HCT116 (cell line): Measurements from ENCODE around the gene KAT6B. TPM values are rescaled to one million over a fixed set of nuclear protein-coding genes. Genes with fewer than 3 reads are reported as not detected.

ENCODE experiments used
- ATAC-seq: fragments of 200-7000 bp; cut with Tn5 transposase; 2 replicates; pipeline ENCODE4 v1.9.1; 2020; ENCODE audit warnings: mild to moderate bottlenecking, moderate library complexity
- BruUV-seq: library from RNA; stranded (reverse); fragments of 400-500 nt; replicated peaks from 2 replicates; lab custom pipeline; 2021; lab: Mats Ljungman, UMichigan
- CTCF ChIA-PET: fragments of 300-600 bp; sonication (Branson Sonifier 250); formaldehyde crosslinking; loops from one replicate; lab custom pipeline; 2021; ENCODE audit warnings: antibody characterized with exemption; lab: Charles Lee
- POLR2A ChIA-PET: fragments of 300-600, 350-600 bp; sonication (Branson Sonifier 250); formaldehyde crosslinking; loops from one replicate; lab custom pipeline; 2021; ENCODE audit warnings: antibody characterized with exemption; lab: Charles Lee
- RAD21 ChIA-PET, 2 experiments: fragments of 300-600 bp; sonication (Branson Sonifier 250); formaldehyde crosslinking; loops; one replicate each; lab custom pipeline; 2023; ENCODE audit warnings: low total read pairs in 2 of 2; ENCODE audit not compliant: uncharacterized antibody in 2 of 2, unreplicated experiment in 2 of 2, low non-redundant PET in 1 of 2; lab: Charles Lee
- DNase-seq: peaks from one replicate; pipeline ENCODE4 v3.0.0-alpha.2; 2010; ENCODE audit warnings: low read depth, low spot score
- H2AFZ ChIP-seq: fragments of 200-600 bp; shearing (Covaris generic), sonication (generic); 2 replicates; pipeline ENCODE4 v1.6.1; 2017; ENCODE audit warnings: low read depth, mixed run types, mixed read lengths, antibody characterized with exemption, low read length; ENCODE audit not compliant: poor library complexity, severe bottlenecking
- H3K27ac ChIP-seq: 2 replicates; pipeline ENCODE4 v1.5.1; 2012; ENCODE audit warnings: low read depth, low read length
- H3K27me3 ChIP-seq: fragments of 200-600 bp; sonication (generic); 2 replicates; pipeline ENCODE4 v1.6.1; 2016; ENCODE audit warnings: mixed run types, low read length, mixed read lengths; ENCODE audit not compliant: insufficient read depth
- H3K36me3 ChIP-seq, 2 experiments: fragments of 200-500 bp in 1 of 2; fragments of 200-600 bp in 1 of 2; sonication (Bioruptor generic) in 1 of 2; sonication (generic) in 1 of 2; 2 replicates each; pipeline versions ENCODE4 v1.5.1 to v1.6.1; 2014 to 2016; ENCODE audit warnings: low read length in 2 of 2, inconsistent platforms in 1 of 2, mixed read lengths in 1 of 2, mixed run types in 1 of 2; ENCODE audit not compliant: insufficient read depth in 2 of 2, control insufficient read depth in 1 of 2
- H3K4me1 ChIP-seq, 2 experiments: fragments of 200-600 bp in 1 of 2; sonication (generic) in 1 of 2; 2 replicates each; pipeline versions ENCODE4 v1.5.1 to v1.6.1; 2012 to 2017; ENCODE audit warnings: low read length in 2 of 2, inconsistent platforms in 1 of 2, mild to moderate bottlenecking in 1 of 2, mixed read lengths in 1 of 2, mixed run types in 1 of 2, moderate library complexity in 1 of 2; ENCODE audit not compliant: insufficient read depth in 2 of 2, control insufficient read depth in 1 of 2
- H3K4me2 ChIP-seq: fragments of 200-600 bp; sonication (generic); 2 replicates; pipeline ENCODE4 v1.6.1; 2017; ENCODE audit warnings: mixed run types, low read length, mixed read lengths
- H3K4me3 ChIP-seq, 2 experiments: fragments of 200-600 bp in 1 of 2; sonication (generic) in 1 of 2; replicated peaks in 1 of 2; 2 replicates each; pipeline ENCODE4 v1.5.1; 2011 to 2016; ENCODE audit warnings: low read length in 2 of 2, control low read depth in 1 of 2, low read depth in 1 of 2, mild to moderate bottlenecking in 1 of 2, mixed read lengths in 1 of 2, mixed run types in 1 of 2
- H3K79me2 ChIP-seq: fragments of 200-600 bp; sonication (generic); 2 replicates; pipeline ENCODE4 v1.6.1; 2017; ENCODE audit warnings: mild to moderate bottlenecking, mixed run types, low read length, moderate library complexity, mixed read lengths; ENCODE audit not compliant: insufficient read depth
- H3K9ac ChIP-seq: fragments of 200-600 bp; sonication (generic); 2 replicates; pipeline ENCODE4 v1.6.1; 2016; ENCODE audit warnings: low read length, mixed read lengths
- H3K9me2 ChIP-seq: fragments of 200-600 bp; sonication (generic), shearing (Covaris generic); 2 replicates; pipeline ENCODE4 v1.6.1; 2017; ENCODE audit warnings: mixed run types, mild to moderate bottlenecking, moderate library complexity; ENCODE audit not compliant: insufficient read depth
- H3K9me3 ChIP-seq, 2 experiments: fragments of 200-500 bp in 1 of 2; fragments of 200-600 bp in 1 of 2; sonication (Bioruptor generic) in 1 of 2; sonication (generic) in 1 of 2; 2 replicates each; pipeline ENCODE4 v1.6.1; 2014 to 2017; ENCODE audit warnings: low read length in 2 of 2, mixed read lengths in 2 of 2, inconsistent platforms in 1 of 2, low read depth in 1 of 2, mild to moderate bottlenecking in 1 of 2, mixed run types in 1 of 2, moderate library complexity in 1 of 2; ENCODE audit not compliant: control insufficient read depth in 1 of 2, insufficient read depth in 1 of 2
- H4K20me1 ChIP-seq: fragments of 200-600 bp; sonication (generic), shearing (Covaris generic); 2 replicates; pipeline ENCODE4 v1.6.1; 2017; ENCODE audit warnings: mixed run types, mild to moderate bottlenecking, moderate library complexity; ENCODE audit not compliant: insufficient read depth
- CEBPB ChIP-seq: IDR thresholded peaks from 2 replicates; pipeline ENCODE4 v1.6.1; 2012; ENCODE audit warnings: low read depth
- ELF1 ChIP-seq: IDR thresholded peaks from 2 replicates; pipeline ENCODE4 v1.6.1; 2012; ENCODE audit warnings: low read depth, borderline replicate concordance
- JUND ChIP-seq: IDR thresholded peaks from 2 replicates; pipeline ENCODE4 v1.6.1; 2012
- POLR2A ChIP-seq: IDR thresholded peaks from 2 replicates; pipeline ENCODE4 v1.7.0; 2011; ENCODE audit warnings: borderline replicate concordance; ENCODE audit not compliant: insufficient read depth, insufficient read length; ENCODE audit errors: extremely low read depth
- POLR2AphosphoS5 ChIP-seq: IDR thresholded peaks from 2 replicates; pipeline ENCODE4 v1.6.1; 2011; ENCODE audit warnings: mild to moderate bottlenecking, low read depth, low read length, moderate library complexity
- RAD21 ChIP-seq: IDR thresholded peaks from 2 replicates; pipeline ENCODE4 v1.6.1; 2012; ENCODE audit warnings: low read depth, mild to moderate bottlenecking
- SIN3A ChIP-seq: IDR thresholded peaks from 2 replicates; pipeline ENCODE4 v1.6.1; 2012; ENCODE audit warnings: low read depth
- SP1 ChIP-seq: IDR thresholded peaks from 2 replicates; pipeline ENCODE4 v1.6.1; 2012; ENCODE audit warnings: low read depth
- SRF ChIP-seq: IDR thresholded peaks from 2 replicates; pipeline ENCODE4 v1.6.1; 2012; ENCODE audit warnings: low read depth
- TCF7L2 ChIP-seq: IDR thresholded peaks from 2 replicates; pipeline ENCODE4 v1.7.0; 2011; ENCODE audit warnings: borderline replicate concordance, inconsistent platforms; ENCODE audit not compliant: insufficient read depth, insufficient read length; ENCODE audit errors: extremely low read depth
- ZFX ChIP-seq: fragments of 450-650 bp; IDR thresholded peaks from 2 replicates; pipeline ENCODE4 v1.6.1; 2017
- ZNF274 ChIP-seq: fragments of 200-500 bp; sonication (Bioruptor generic); IDR thresholded peaks from 2 replicates; pipeline ENCODE4 v1.6.1; 2014; ENCODE audit warnings: mild to moderate bottlenecking, low read depth, low read length, inconsistent platforms
- intact Hi-C: fragments of 100-400 bp; cut with micrococcal nuclease; formaldehyde crosslinking; loops from 2 replicates; pipeline ENCODE4 v1.10.0; 2022
- total RNA-seq: library from RNA; stranded (reverse); gene quantifications from one replicate; pipeline ENCODE4 v1.2.1, GENCODE V29; 2021; ENCODE audit not compliant: unreplicated experiment
- TF ChIP-seq, protein P1 (sequence below): IDR thresholded peaks from 2 replicates; pipeline ENCODE4 v1.6.1; 2012
- TF ChIP-seq, protein P2 (sequence below), 3 experiments: fragments of 200-600 bp in 1 of 3; sonication (generic) in 1 of 3; IDR thresholded peaks in 2 of 3; conservative IDR thresholded peaks in 1 of 3; 2 replicates each; pipeline ENCODE4 v1.5.1; 2012 to 2017; ENCODE audit warnings: low read depth in 2 of 3, low read length in 2 of 3, antibody characterized with exemption in 1 of 3, borderline replicate concordance in 1 of 3, control low read depth in 1 of 3, mild to moderate bottlenecking in 1 of 3, mixed read lengths in 1 of 3, mixed run types in 1 of 3, moderate library complexity in 1 of 3; ENCODE audit not compliant: insufficient read depth in 1 of 3
- TF ChIP-seq, protein P3 (sequence below): IDR thresholded peaks from 2 replicates; pipeline ENCODE4 v1.6.1; 2011; ENCODE audit warnings: mild to moderate bottlenecking, low read length, moderate library complexity; ENCODE audit not compliant: insufficient replicate concordance; ENCODE audit errors: extremely low read depth
- TF ChIP-seq, protein P4 (sequence below): IDR thresholded peaks from 2 replicates; pipeline ENCODE4 v1.6.1; 2012; ENCODE audit warnings: low read depth
- TF ChIP-seq, protein P5 (sequence below): IDR thresholded peaks from 2 replicates; pipeline ENCODE4 v1.6.1; 2012

Gene KAT6B
- total RNA-seq, 1 experiment from 2014 or later = 17.8 TPM

DNA sequence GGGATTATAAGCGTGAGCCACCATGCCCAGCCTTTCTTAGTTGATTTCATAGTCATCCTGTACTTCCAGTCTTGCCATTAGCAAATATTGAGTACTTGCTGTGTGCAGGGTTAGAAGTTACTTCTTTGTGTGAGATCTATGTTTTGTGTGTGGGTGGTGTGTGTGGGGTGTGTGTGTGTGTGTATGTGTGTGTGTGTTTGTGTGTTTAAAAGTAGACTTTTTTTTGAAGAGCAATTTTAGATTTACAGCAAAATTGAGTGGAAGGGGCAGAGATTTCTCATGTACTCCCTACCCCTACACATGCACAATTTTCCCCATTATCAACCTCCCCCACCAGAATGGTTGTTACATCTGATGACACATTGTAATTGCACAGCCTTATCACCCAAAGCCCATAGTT lies 48.2 kb downstream of the KAT6B start:
- DNase-seq (no peak), ATAC-seq (no peak)
- intact Hi-C loops = no loop called here
- Histone ChIP-seq H3K27me3 (no peaks in the 10 kb centered on the region), H4K20me1 (no peaks in the 10 kb centered on the region), H3K36me3 (no peaks in the 10 kb centered on the region), H3K9ac (no peak overlapping the region)
- CTCF ChIA-PET = no interaction called here
- no TSS peak for BruUV-seq
- TF ChIP-seq, protein P1, sequence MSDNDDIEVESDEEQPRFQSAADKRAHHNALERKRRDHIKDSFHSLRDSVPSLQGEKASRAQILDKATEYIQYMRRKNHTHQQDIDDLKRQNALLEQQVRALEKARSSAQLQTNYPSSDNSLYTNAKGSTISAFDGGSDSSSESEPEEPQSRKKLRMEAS = no peak
- no peak for TF ChIP-seq ELF1
- no peak for TF ChIP-seq ZFX
- TF ChIP-seq POLR2A = no peak
- no peak for TF ChIP-seq SIN3A
- TF ChIP-seq RAD21 = no peak
- TF ChIP-seq, protein P2, sequence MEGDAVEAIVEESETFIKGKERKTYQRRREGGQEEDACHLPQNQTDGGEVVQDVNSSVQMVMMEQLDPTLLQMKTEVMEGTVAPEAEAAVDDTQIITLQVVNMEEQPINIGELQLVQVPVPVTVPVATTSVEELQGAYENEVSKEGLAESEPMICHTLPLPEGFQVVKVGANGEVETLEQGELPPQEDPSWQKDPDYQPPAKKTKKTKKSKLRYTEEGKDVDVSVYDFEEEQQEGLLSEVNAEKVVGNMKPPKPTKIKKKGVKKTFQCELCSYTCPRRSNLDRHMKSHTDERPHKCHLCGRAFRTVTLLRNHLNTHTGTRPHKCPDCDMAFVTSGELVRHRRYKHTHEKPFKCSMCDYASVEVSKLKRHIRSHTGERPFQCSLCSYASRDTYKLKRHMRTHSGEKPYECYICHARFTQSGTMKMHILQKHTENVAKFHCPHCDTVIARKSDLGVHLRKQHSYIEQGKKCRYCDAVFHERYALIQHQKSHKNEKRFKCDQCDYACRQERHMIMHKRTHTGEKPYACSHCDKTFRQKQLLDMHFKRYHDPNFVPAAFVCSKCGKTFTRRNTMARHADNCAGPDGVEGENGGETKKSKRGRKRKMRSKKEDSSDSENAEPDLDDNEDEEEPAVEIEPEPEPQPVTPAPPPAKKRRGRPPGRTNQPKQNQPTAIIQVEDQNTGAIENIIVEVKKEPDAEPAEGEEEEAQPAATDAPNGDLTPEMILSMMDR (IDR thresholded peaks at IDR 0.05 in 2 of 3, conservative IDR thresholded peaks at IDR 0.05 in 1 of 3; ENCODE audit: borderline replicate concordance in 1 of 3, insufficient read depth in 1 of 3, low read depth in 2 of 3, low read length in 2 of 3) = no peak
- TF ChIP-seq JUND = no peak
- TF ChIP-seq SP1 = no peak
- no peak for TF ChIP-seq POLR2AphosphoS5
- TF ChIP-seq CEBPB = no peak
- TF ChIP-seq, protein P3, sequence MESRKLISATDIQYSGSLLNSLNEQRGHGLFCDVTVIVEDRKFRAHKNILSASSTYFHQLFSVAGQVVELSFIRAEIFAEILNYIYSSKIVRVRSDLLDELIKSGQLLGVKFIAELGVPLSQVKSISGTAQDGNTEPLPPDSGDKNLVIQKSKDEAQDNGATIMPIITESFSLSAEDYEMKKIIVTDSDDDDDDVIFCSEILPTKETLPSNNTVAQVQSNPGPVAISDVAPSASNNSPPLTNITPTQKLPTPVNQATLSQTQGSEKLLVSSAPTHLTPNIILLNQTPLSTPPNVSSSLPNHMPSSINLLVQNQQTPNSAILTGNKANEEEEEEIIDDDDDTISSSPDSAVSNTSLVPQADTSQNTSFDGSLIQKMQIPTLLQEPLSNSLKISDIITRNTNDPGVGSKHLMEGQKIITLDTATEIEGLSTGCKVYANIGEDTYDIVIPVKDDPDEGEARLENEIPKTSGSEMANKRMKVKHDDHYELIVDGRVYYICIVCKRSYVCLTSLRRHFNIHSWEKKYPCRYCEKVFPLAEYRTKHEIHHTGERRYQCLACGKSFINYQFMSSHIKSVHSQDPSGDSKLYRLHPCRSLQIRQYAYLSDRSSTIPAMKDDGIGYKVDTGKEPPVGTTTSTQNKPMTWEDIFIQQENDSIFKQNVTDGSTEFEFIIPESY = no peak
- TF ChIP-seq TCF7L2 = no peak
- TF ChIP-seq, protein P4, sequence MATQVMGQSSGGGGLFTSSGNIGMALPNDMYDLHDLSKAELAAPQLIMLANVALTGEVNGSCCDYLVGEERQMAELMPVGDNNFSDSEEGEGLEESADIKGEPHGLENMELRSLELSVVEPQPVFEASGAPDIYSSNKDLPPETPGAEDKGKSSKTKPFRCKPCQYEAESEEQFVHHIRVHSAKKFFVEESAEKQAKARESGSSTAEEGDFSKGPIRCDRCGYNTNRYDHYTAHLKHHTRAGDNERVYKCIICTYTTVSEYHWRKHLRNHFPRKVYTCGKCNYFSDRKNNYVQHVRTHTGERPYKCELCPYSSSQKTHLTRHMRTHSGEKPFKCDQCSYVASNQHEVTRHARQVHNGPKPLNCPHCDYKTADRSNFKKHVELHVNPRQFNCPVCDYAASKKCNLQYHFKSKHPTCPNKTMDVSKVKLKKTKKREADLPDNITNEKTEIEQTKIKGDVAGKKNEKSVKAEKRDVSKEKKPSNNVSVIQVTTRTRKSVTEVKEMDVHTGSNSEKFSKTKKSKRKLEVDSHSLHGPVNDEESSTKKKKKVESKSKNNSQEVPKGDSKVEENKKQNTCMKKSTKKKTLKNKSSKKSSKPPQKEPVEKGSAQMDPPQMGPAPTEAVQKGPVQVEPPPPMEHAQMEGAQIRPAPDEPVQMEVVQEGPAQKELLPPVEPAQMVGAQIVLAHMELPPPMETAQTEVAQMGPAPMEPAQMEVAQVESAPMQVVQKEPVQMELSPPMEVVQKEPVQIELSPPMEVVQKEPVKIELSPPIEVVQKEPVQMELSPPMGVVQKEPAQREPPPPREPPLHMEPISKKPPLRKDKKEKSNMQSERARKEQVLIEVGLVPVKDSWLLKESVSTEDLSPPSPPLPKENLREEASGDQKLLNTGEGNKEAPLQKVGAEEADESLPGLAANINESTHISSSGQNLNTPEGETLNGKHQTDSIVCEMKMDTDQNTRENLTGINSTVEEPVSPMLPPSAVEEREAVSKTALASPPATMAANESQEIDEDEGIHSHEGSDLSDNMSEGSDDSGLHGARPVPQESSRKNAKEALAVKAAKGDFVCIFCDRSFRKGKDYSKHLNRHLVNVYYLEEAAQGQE = no peak
- TF ChIP-seq, protein P5, sequence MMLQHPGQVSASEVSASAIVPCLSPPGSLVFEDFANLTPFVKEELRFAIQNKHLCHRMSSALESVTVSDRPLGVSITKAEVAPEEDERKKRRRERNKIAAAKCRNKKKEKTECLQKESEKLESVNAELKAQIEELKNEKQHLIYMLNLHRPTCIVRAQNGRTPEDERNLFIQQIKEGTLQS = no peak
- TF ChIP-seq ZNF274 = no peak
- TF ChIP-seq SRF = no peak
- TF ChIP-seq, all 23 proteins: peak for 0
- POLR2A ChIA-PET = no interaction called here
- RAD21 ChIA-PET = no interaction called here
- no peaks in the 10 kb centered on the region for H3K9me2 ChIP-seq
- H2AFZ ChIP-seq = no peak overlapping the region
- no peak overlapping the region for H3K27ac ChIP-seq
- no peak overlapping the region for H3K4me2 ChIP-seq
- H3K4me3 ChIP-seq = no peak overlapping the region
- no peaks in the 10 kb centered on the region for H3K79me2 ChIP-seq
- H3K4me1 ChIP-seq = no peaks in the 10 kb centered on the region
- H3K9me3 ChIP-seq = no peaks in the 10 kb centered on the region
